ENCODE data around the gene CCDC60. TPM values are rescaled to one million over a fixed set of nuclear protein-coding genes. Genes with fewer than 3 reads are reported as not detected.

CCDC60 gene
- total RNA-seq = not detected in 2 replicates

GRCh38 chr12:119334430-119335170, at the start of gene CCDC60:
TSS of gene CCDC60 (plus strand) at chr12:119334729. CDS start at chr12:119335177, 448 bp downstream.

Other genes with a start within 250 kb of the CCDC60 start
- gene HSPB8, start 155.8 kb upstream of the CCDC60 start, total RNA-seq = 9.7 and 27.7 TPM in 2 replicates

Measured in cardiac atrium fibroblast (primary cell).